Measurements from ENCODE around the gene LRP2.
"Not testable (repeated sequence)": the region's sequence is repeated elsewhere in the genome, so short reads cannot be mapped to it uniquely, and the experiment has no call there.

The LRP2 gene

DNA sequence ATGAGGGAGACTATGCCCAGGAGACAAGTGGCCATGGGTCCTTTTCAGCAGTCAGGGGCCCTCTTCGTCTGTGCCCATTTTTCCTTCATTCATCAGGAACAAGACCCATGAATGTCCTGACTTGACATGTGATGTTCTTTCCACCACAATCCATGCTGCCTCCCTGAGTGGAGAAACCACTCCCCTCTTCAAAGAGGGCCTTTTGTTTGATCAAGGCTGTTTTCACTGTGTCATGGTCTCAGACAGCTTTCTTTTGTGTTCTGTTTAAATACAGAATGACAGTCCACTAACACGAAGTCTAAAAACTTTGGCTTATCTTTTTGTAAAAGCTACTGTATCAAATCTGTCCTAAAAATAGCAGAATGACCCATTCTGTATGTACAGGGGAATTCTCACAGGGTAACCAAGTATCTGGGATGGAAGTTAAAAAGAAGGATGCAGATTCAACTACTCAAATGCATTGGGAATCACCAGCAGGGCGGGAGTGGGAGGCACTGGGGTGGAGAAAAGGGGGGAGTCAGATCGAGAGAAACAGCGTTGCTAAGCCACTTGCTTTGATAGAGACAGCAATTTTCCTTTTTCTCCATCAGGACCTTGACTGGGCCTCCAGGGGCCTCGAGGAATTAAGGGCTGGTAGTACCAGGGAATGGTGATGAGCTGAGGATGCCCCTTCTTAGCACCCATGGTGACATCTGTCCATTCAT is 13.9 kb downstream of the LRP2 start:
- DNase-seq (ENCODE audit: extremely low read depth in 1 of 2, low read depth in 1 of 2): no peak

DNA sequence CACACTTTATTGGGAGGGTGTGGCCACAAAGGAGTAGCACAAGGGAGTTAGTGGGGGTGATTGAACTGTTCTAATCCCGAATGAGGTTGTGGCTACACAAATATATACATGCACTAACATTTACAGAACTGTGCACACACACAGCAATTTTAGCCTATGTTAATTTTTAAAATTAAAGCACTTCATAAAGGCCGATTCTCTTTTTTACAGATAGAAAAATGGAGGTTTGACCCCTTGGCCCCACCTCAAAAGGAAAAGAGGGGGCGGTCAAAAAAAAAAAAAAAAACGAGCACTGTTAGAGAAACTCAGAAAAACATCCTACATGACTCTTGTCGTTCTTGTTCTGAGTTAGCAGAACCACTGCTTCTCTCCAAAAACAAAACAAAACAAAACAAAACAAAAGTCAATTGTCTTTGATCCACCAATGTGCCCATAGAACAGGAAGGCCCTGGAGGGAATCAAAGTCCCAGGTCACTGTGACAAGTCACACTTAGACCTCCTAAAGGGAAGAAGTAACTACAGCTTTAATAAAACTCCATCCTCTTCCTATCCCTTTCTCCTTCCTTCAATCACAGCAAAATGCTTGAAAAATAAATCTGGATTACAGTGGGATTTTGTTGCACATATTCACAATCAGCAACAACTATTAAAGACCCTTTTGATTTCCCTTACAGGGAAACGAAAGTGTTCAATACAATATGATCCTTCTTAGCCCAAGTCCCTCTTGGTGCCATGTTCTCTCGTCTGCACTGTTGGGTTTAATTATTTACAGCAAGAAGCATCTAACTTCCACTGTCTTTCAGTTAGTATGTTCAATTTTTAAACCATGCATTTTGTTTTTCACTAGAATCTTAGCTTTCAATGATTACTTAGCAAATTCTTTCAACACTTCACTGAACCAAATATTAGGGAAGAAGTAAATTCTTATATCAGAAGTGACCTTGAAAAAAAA is 16.6 kb downstream of the LRP2 start:
- DNase-seq (ENCODE audit: extremely low read depth in 1 of 2, low read depth in 1 of 2): no peak

DNA sequence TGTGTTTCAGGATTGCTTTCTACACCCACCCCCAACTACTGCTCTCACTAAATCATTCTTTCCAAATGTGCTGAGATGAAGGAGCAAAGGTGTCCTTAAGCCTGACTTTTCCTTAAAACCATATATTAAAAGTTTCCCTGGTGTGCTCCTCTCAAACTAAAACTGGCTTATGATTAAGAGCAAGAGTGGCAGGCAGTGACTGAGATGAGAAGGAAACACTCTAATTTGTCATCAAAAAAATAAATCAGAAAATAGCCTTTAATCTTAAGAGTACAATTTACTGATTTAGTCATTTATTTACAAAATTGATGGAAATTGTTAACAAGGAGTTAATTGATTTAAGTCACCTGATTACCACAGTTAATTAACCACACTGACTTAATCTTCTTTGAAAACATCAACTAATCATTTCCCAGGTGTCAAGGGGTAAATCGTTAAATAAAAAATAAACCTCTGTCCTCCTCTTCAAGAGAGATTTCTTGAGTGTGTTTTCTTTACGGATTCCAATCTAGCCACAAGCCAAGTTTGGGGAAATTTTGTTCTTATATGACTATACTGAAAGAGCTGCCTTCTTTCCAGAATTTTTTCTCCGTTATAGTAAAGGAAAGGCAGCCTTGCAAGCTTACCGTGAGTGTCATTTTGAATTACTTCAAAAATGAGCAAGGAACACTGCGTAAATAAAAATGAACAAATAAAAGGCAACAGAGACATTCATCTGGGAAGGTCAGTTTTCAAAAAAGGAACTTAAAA is 17.4 kb downstream of the LRP2 start:
- DNase-seq (ENCODE audit: extremely low read depth in 1 of 2, low read depth in 1 of 2): no peak

DNA sequence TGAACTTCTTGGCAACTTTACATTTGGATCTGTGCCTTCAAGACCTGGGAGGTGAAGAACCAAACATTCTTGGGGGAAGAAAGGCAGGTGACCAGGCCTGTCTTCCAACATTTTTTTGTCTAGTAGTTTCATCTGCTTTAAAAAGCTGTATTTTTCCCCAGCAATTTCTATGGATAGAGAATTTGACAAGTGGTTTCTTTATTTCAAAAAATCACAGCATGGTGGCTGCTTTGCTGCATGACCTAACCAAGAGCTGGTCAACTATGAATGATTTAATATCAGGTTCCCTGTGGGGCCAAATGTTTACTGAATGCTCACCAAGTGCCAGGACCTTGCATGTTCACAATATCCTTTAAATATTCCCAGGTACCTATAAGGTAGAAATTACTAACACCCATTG is 19.1 kb downstream of the LRP2 start:
- DNase-seq (ENCODE audit: extremely low read depth in 1 of 2, low read depth in 1 of 2): no peak

DNA sequence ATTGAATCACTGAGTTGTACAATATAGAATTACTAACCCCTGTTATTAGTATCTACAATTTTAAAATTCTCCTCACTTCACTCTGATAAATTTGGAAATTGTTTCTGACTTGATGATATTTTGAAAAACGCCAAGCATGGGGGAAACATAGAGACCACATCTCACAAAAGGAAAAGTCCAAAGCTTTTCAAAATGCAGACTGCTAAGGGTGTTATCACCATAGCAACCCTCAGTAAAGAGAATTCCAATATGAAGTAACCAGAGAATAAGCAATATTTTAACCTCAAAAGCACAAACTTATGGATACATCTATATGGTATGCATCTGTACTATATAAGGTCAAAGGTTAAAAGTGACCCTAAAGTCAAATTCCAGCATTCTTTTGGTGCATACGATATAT is 22.7 kb downstream of the LRP2 start:
- no peak for DNase-seq (ENCODE audit: extremely low read depth in 1 of 2, low read depth in 1 of 2)

DNA sequence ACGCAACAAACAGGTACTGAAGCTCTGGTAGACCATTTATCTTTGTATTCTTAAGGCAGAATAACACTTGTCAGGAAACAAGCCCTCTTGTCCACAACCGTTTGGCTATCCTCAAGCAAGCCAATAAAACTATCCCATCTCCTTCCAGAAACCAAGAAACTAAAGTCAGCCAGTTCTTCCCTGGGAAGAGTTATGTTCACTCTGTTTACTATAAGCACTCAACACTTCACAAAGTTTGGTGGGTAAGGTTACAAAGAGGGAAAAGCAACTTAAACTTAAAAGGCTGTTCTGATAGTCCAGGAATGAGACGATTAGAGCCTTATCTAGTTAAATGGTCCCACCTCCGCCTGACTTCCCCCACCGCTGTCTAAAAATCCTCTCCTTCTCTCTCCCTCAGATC is 25.6 kb downstream of the LRP2 start:
- no peak for DNase-seq (ENCODE audit: extremely low read depth in 1 of 2, low read depth in 1 of 2)

DNA sequence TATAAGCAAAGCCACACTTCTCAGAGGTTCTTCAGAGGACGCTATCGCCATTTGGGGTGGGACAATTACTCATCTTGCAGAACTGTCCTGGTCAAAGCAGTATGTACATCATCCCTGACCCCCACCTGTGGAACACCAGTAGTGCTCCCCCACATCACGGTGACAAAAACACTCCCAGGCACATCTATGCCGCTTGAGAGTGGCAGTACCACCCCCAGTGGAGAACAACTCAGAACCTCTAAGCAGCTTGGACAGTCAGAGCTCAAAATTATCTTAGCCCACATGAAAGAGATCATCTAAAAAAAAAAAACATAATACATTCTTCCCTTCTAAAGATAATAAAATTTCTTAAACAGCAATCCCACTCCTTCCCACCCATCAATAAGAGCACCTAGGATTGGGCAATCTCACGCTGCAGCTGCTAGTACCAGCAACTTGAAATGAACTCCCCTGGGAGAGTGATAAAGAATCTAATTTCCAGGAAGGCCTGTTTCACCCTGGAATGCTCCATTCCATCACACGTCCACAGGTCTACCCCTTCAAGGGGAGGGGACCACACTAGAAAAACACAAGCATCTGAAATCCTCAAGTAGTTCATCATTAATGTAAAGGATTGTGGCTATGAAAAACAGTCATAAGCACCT is 31.7 kb downstream of the LRP2 start:
- DNase-seq (ENCODE audit: extremely low read depth in 1 of 2, low read depth in 1 of 2): no peak

DNA sequence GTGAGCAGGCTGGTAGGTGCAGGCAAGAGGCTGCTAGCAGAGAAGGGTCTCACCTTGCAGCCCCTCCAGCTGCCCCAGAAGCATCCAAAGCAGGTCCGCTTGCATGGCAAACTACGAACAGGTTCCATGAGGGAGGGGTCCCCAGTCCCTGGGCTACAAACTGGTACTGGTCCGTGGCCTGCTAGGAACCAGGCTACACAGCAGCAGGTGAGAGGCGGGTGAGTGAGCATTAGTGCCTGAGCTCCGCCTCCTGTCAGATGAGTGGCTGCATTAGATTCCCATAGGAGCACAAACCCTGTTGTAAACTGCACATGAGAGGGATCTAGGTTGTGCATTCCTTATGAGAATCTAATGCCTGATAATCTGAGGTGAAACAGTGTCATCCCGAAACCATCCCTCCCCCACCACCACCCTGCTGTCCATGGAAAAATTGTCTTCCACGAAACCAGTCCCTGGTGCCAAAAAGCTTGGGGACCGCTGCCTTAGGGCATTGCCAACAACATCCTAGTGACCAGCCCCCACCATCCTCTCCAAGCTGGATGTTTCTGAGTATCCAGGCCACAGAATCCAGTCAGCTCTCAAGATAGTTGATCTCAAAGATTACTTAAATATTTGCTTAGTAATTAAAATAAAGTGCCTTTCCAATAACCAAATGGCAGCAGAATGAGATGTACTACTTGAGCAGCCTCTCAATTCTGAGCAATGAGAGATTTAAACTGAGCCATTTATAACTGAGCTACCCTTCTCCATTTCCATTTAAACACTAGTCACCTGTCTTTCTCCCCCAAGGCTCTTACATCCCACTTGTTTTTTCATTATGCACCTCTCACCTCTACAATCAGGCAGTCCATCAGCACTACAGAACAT is 32.4 kb downstream of the LRP2 start:
- DNase-seq (ENCODE audit: extremely low read depth in 1 of 2, low read depth in 1 of 2): no peak

DNA sequence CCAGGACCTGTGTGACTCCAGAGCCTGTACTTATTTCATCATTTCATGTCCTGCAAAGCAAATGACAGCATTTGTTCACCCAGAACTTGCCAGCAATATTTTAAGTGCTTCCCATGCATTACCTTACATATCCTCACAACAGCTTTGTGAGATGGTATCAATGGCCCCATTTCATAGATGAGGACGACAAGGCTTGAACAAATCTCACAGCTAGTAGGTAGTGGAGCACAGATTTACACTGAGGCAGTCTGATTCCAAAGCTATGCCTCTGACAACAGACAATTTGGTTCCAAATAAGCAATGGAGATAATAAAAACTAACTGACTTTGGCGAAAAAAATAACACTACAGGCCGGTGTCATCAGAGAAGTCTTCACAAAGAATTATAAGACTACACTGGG is 33.5 kb downstream of the LRP2 start:
- DNase-seq (ENCODE audit: extremely low read depth in 1 of 2, low read depth in 1 of 2): no peak

DNA sequence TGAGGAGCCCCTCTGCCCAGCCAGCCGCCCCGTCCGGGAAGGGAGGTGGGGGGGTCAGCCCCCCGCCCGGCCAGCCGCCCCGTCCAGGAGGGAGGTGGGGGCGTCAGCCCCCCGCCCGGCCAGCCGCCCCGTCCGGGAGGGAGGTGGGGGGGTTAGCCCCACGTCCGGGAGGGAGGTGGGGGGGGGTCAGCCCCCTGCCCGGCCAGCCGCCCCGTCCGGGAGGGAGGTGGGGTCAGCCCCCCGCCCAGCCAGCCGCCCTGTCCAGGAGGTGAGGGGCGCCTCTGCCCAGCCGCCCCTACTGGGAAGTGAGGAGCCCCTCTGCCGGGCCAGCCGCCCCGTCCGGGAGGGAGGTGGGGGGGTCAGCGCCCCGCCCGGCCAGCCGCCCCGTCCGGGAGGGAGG is 34.5 kb downstream of the LRP2 start:
- DNase-seq (ENCODE audit: extremely low read depth in 1 of 2, low read depth in 1 of 2): not testable (repeated sequence)

DNA sequence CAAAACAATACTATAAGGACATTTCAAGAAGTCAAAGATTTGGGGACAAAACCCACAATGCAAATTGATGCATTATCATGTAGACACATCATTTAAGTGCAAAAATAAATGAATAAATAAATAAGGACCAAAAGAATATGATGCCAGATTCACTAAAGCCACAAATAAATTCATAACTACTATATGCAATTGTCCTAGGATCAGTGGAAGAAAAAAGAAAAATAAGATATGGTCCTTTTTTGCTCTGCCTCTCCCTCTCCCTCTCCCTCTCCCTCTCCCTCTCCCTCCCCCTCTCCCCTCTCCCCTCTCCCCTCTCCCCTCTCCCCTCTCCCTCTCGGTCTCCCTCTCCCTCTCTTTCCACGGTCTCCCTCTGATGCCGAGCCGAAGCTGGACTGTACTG is 36.4 kb downstream of the LRP2 start:
- not testable (repeated sequence) for DNase-seq (ENCODE audit: extremely low read depth in 1 of 2, low read depth in 1 of 2)

DNA sequence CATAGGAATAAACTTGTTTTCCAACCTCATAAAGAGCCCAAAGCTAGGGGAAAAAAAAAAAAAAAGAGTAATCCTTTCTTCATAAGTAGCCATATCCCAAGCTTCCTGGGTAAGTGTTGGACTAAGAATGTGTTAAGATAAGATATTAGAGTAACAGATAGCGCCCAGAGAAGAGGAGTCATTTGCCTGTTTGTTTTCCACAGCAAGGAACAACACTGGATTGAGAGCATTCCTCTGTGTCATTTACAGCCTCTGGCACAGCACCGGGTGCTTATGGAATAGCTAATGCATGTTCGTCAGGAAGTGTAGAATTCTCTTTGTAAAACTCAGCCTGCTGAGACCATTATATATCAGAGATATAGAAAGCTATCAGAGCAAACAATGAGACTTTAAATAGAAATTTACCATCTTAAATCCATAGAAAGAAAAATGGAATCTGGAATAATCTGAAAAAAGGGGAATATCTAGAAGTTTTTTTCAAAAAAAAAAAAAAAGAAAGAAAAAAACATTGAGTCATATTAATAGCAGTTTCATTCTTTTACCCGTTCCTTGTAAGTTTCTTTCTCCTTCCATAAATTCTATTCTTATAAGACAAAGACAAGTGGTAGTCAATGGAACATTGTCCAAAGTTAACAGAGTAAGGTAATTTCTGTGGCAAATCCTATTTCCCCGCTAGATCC is 37.6 kb downstream of the LRP2 start:
- no peak for DNase-seq (ENCODE audit: extremely low read depth in 1 of 2, low read depth in 1 of 2)

DNA sequence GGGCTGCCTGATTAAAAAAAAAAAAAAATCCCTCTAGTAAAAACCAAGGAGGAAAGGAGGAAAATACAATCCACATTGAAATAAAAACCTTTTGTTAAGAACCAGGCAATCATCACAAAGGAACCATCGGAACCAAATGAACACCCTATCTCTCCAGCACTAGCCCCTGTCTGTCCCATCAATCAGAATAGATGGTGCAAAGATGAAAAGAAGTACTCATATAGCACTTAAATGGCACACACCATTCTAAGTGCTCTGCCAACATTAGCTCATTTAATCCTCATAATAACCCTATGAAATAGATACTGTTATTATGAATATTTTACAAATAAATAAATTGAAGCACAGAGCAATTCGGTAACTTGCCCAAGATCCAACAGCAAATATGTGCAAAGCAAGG is 38.5 kb downstream of the LRP2 start:
- DNase-seq (ENCODE audit: extremely low read depth in 1 of 2, low read depth in 1 of 2): no peak

DNA sequence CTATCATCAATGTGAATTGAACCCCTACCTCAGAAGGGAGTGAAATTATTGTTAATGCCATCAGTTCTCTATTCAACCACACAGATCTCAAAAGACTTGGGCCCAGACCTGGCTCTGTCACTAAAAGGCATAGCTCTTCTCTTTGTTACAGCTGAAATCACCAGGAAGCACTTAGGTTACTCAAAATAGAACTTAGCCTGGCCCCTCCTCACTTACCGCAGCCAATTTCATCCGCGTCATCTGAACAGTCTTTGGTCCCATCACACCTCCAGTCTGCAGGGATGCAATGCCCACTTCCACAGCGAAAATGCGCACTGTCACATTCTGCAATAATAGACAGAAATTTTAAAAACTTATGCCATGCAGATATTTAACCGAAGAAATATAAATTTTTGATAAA is 41.8 kb downstream of the LRP2 start:
- DNase-seq (ENCODE audit: extremely low read depth in 1 of 2, low read depth in 1 of 2): no peak

DNA sequence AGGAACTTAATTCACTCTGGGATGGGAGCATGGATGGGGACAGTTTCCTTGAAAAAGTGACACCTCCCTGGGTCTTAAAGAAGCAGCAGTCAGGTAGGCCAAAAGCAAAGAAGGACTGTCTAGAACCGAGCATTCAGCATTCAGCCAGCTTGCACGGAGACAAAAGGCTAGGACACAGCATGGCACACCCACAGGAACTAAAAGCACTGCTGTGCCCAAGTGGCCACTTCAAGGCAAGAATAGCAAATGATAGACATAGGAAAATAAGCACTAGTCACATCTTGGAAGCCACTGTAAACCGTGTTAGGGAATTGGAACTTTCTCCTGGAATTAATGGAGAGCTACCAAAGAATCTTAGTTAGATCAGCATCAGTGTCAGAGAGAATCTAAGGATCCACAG is 47.0 kb downstream of the LRP2 start:
- DNase-seq (ENCODE audit: extremely low read depth in 1 of 2, low read depth in 1 of 2): no peak

DNA sequence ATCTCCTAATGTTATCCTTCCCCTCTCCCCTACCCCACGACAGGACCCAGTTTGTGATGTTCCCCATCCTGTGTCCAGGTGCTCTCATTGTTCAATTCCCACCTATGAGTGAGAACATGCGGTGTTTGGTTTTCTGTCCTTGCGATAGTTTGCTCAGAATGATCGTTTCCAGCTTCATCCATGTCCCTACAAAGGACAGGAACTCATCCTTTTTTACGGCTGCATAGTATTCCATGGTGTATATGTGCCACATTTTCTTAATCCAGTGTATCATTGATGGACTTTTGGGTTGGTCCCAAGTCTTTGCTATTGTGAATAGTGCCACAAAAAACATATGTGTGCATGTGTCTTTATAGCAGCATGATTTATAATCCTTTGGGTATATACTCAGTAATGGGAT is 54.0 kb downstream of the LRP2 start:
- DNase-seq (ENCODE audit: extremely low read depth in 1 of 2, low read depth in 1 of 2): not testable (repeated sequence)

DNA sequence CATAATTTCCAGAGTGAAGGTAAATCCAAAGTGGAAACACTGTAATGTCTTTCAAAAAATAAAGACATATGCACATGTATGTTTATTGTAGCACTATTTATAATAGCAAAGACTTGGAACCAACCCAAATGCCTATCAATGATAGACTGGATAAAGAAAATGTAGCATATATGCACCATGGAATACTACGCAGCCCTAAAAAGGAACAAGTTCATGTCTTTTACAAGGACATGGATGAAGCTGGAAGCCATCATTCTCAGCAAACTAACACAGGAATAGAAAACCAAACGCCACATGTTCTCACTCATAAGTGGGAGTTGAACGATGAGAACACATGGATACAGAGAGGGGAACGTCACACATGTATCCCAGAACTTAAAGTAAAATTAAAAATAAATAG is 57.6 kb downstream of the LRP2 start:
- not testable (repeated sequence) for DNase-seq (ENCODE audit: extremely low read depth in 1 of 2, low read depth in 1 of 2)

DNA sequence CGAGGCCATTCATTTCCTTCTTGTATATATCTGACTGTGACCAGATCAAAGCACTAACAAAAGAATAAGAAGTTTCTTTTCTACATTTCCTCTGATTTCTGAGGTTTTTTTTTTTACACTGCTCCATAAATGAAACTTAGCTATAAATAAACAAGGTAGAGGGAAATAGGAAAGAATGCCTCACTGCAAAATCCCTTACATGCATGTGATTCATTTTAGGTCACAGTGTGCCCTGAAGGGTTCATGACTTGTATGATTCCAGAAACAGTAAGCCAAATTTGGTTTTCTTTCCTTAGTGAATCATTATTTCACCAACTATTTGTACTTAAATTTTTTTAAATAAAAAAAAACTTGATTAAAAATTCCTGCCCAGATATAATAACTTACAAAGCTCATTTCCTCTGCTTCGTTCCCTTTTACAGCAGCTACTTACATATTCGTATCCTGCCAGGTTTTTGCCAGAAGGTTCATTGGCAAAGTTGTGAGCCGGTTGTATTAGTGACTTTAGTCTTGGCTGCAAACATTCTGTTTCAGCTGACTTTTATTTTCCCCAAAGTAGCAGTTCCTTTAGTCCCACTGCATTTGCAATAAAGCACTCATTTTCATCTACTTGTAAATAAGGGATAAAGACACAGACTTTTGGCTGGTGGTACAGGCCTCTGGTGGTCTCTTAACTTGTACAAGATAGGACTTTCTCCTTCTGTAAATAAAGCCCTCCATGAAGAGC is 58.6 kb downstream of the LRP2 start:
- no peak for DNase-seq (ENCODE audit: extremely low read depth in 1 of 2, low read depth in 1 of 2)

DNA sequence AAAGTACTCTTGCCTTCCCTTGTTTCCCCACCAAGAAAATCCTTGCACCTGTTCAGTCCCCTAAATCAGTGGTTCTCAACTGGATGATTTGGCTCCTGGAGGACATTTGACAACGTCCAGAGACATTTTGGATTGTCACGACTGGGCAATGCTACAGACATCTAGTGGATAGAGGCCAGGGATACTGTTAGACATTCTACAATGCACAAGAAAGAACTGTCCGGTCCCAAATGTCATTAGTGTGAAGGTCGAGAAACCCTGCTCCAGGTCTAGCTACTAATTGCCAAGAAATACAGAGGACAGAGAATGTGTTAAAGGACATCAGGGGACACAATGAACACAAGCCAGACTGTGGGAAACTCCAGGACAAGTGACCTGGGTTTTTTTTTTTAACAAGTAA is 60.0 kb downstream of the LRP2 start:
- DNase-seq (ENCODE audit: extremely low read depth in 1 of 2, low read depth in 1 of 2): no peak

All from stimulated activated CD8-positive, alpha-beta memory T cell treated with anti-CD3 and anti-CD28 coated beads, Interleukin-7, amount 100 ng/mL, for 48 hours (primary cell).